Cerebellar cortex (tissue), 1 donor: ENCODE results near the gene DERL2.

Experiments
- DNase-seq: peaks from one replicate; pipeline ENCODE4 v3.0.0-alpha.2; 2015; ENCODE audit warnings: low spot score

DERL2 gene

GRCh38 chr17:5485270-5486205, at the start of gene DERL2:
TSS of gene DERL2 (minus strand) at chr17:5486178. CDS start at chr17:5486161, 17 bp downstream.
- peak; percentile 48 for DNase-seq

- no peak for DNase-seq
Observed at GRCh38 chr17:5535436-5535835, 49.5 kb upstream of the DERL2 start.

GRCh38 chr17:5533486-5534315, 47.7 kb upstream of the DERL2 start:
- DNase-seq = no peak

GRCh38 chr17:5532581-5532980, 46.6 kb upstream of the DERL2 start:
- DNase-seq = no peak

GRCh38 chr17:5531085-5531418, 45.1 kb upstream of the DERL2 start:
- no peak for DNase-seq

GRCh38 chr17:5530265-5531084, 44.5 kb upstream of the DERL2 start:
- no peak for DNase-seq

GRCh38 chr17:5527601-5528250, 41.7 kb upstream of the DERL2 start:
- DNase-seq = no peak

GRCh38 chr17:5526821-5527598, 41.0 kb upstream of the DERL2 start:
- DNase-seq = no peak

GRCh38 chr17:5523249-5523648, 37.3 kb upstream of the DERL2 start:
- no peak for DNase-seq

GRCh38 chr17:5522476-5522875, 36.5 kb upstream of the DERL2 start:
- no peak for DNase-seq

- no peak for DNase-seq
Observed at GRCh38 chr17:5516060-5516792, 30.2 kb upstream of the DERL2 start.

- no peak for DNase-seq
Observed at GRCh38 chr17:5514976-5515375, 29.0 kb upstream of the DERL2 start.

- no peak for DNase-seq
Observed at GRCh38 chr17:5513628-5514027, 27.6 kb upstream of the DERL2 start.

- no peak for DNase-seq
Observed at GRCh38 chr17:5511401-5512225, 25.6 kb upstream of the DERL2 start.

- DNase-seq = no peak
Observed at GRCh38 chr17:5510771-5511170, 24.8 kb upstream of the DERL2 start.

GRCh38 chr17:5509482-5509881, 23.5 kb upstream of the DERL2 start:
- no peak for DNase-seq

GRCh38 chr17:5508810-5509209, 22.8 kb upstream of the DERL2 start:
- no peak for DNase-seq

- no peak for DNase-seq
Observed at GRCh38 chr17:5506307-5506706, 20.3 kb upstream of the DERL2 start.

GRCh38 chr17:5502552-5502951, 16.6 kb upstream of the DERL2 start:
- DNase-seq = no peak
